ENCODE results near the gene TRIM54.

The TRIM54 gene

DNA sequence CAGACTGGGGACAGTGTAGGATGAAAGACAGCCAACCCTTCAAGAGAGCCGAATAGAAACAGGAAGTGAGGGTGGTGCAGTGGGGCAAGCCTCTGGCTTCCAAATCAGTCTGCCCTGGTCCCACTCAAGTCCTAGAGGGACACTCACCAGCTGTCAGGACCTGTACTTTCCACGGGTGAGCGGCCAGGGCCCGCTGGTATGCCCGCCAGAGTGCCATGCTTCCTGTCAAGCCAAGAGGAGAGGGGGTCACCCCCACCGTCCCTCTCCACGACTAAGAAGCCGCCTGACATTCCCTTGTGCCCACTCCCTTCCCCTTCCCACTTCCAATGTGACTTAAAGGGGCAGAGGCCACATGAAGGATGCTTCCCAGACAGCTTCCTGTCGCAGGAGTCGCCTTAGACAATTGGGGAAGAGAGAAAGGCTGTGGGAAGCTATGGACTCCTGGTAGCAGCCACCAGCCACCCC is 40.1 kb downstream of the TRIM54 start:
- Histone ChIP-seq H3K79me2 (ENCODE audit: insufficient read depth, low read length) (peaks cover 20% of the 10 kb centered on the region), H3K27me3 (ENCODE audit: insufficient read depth, low read length, poor library complexity, severe bottlenecking) (no peaks in the 10 kb centered on the region), H4K20me1 (ENCODE audit: insufficient read depth, low read length, poor library complexity, severe bottlenecking) (no peaks in the 10 kb centered on the region), H3K9me2 (replicated peaks; ENCODE audit: low read depth, low read length) (no peaks in the 10 kb centered on the region), H3K4me1 (ENCODE audit: insufficient read depth, low read length, poor library complexity, severe bottlenecking) (peaks cover 15% of the 10 kb centered on the region), H2AFZ (ENCODE audit: low read length) (peak overlapping the region; percentile 89; the same call in 1 of the 2 replicates), H3K36me3 (ENCODE audit: insufficient read depth, low read length) (peaks cover 16% of the 10 kb centered on the region; the same call in 1 of the 2 replicates), H3K4me2 (ENCODE audit: low read depth, low read length, poor library complexity, severe bottlenecking) (peak overlapping the region; percentile 88), H3K4me3 (ENCODE audit: low read length, poor library complexity, severe bottlenecking) (peak overlapping the region; percentile 96), H3K9ac (ENCODE audit: low read depth, low read length, poor library complexity, severe bottlenecking) (peak overlapping the region; percentile 94), H3K9me3 (ENCODE audit: insufficient read depth, low read depth, low read length) (no peaks in the 10 kb centered on the region), H3F3A (ENCODE audit: low read depth) (peaks cover 4% of the 10 kb centered on the region; the same call in 1 of the 2 replicates)
- TF ChIP-seq CTCF (conservative IDR thresholded peaks at IDR 0.05; ENCODE audit: low read length): no peak

GRCh38 chr2:27322766-27323595 is 40.8 kb downstream of the TRIM54 start, which contains the start of gene MPV17:
TSS of gene MPV17 (minus strand) at chr2:27323097. CDS start at chr2:27322517, 580 bp downstream.
- Histone ChIP-seq H3K4me1 (ENCODE audit: insufficient read depth, low read length, poor library complexity, severe bottlenecking) (peaks cover 15% of the 10 kb centered on the region), H3K27me3 (ENCODE audit: insufficient read depth, low read length, poor library complexity, severe bottlenecking) (no peaks in the 10 kb centered on the region), H3K9ac (ENCODE audit: low read depth, low read length, poor library complexity, severe bottlenecking) (peak within 1 kb of the TSS; percentile 94), H3K4me2 (ENCODE audit: low read depth, low read length, poor library complexity, severe bottlenecking) (peak within 1 kb of the TSS; percentile 88), H3K4me3 (ENCODE audit: low read length, poor library complexity, severe bottlenecking) (peak within 1 kb of the TSS; percentile 96), H4K20me1 (ENCODE audit: insufficient read depth, low read length, poor library complexity, severe bottlenecking) (no peaks in the 10 kb centered on the region), H3K9me3 (ENCODE audit: insufficient read depth, low read depth, low read length) (no peaks in the 10 kb centered on the region), H3K36me3 (ENCODE audit: insufficient read depth, low read length) (peaks cover 20% of the 10 kb centered on the region; the same call in 1 of the 2 replicates), H2AFZ (ENCODE audit: low read length) (peak within 1 kb of the TSS; percentile 89), H3K9me2 (replicated peaks; ENCODE audit: low read depth, low read length) (no peaks in the 10 kb centered on the region), H3K79me2 (ENCODE audit: insufficient read depth, low read length) (peaks cover 20% of the 10 kb centered on the region), H3F3A (ENCODE audit: low read depth) (peaks cover 4% of the 10 kb centered on the region; the same call in 1 of the 2 replicates)
- no peak for TF ChIP-seq CTCF (conservative IDR thresholded peaks at IDR 0.05; ENCODE audit: low read length)
- no peak for TF ChIP-seq EZH2phosphoT487 (IDR thresholded peaks at IDR 0.05; ENCODE audit: borderline replicate concordance)

DNA sequence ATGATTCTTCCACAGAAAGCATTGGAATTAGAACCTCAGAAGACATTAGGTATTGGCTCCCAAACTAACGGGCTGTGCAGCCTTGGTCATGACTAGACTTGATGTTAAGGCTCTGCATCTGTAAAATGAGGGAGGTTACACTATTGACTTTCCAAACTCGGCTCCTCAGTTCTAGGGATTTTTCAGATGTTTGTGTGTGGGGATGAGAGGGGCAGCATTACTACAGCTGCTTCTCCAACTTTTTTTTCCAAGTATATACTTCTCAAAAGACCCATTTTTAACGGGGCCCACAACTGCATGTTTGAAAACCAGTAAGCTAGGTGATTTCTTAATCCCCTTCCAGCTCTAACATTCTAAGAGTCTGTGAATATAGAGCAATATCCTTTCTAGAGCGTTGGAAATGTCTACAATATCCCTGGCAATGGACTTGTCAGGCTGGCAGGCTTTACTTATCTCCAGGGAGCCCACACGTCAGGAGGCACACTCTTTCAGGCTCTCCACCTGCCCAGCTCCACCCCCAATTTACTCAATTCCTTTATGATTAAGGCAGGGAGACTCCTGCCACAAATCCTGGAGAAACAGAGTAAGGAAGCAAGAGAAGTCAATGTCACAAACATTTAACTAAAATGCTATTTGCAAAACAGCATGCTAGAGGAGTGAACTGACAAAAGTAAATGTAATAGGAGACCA is 41.5 kb downstream of the TRIM54 start:
- H2AFZ ChIP-seq (ENCODE audit: low read length): peak overlapping the region; percentile 89; the same call in 1 of the 2 replicates
- peaks cover 28% of the 10 kb centered on the region; the same call in 1 of the 2 replicates for H3K36me3 ChIP-seq (ENCODE audit: insufficient read depth, low read length)
- H3K4me3 ChIP-seq (ENCODE audit: low read length, poor library complexity, severe bottlenecking): peak overlapping the region; percentile 96
- H3K27me3 ChIP-seq (ENCODE audit: insufficient read depth, low read length, poor library complexity, severe bottlenecking): no peaks in the 10 kb centered on the region
- peaks cover 15% of the 10 kb centered on the region for H3K4me1 ChIP-seq (ENCODE audit: insufficient read depth, low read length, poor library complexity, severe bottlenecking)
- H3K9ac ChIP-seq (ENCODE audit: low read depth, low read length, poor library complexity, severe bottlenecking): peak overlapping the region; percentile 94
- H3F3A ChIP-seq (ENCODE audit: low read depth): peaks cover 4% of the 10 kb centered on the region; the same call in 1 of the 2 replicates
- H3K9me2 ChIP-seq (replicated peaks; ENCODE audit: low read depth, low read length): no peaks in the 10 kb centered on the region
- no peak for TF ChIP-seq CTCF (conservative IDR thresholded peaks at IDR 0.05; ENCODE audit: low read length)
- no peak for TF ChIP-seq EZH2phosphoT487 (IDR thresholded peaks at IDR 0.05; ENCODE audit: borderline replicate concordance)
- peak overlapping the region; percentile 88 for H3K4me2 ChIP-seq (ENCODE audit: low read depth, low read length, poor library complexity, severe bottlenecking)
- H4K20me1 ChIP-seq (ENCODE audit: insufficient read depth, low read length, poor library complexity, severe bottlenecking): no peaks in the 10 kb centered on the region
- no peaks in the 10 kb centered on the region for H3K9me3 ChIP-seq (ENCODE audit: insufficient read depth, low read depth, low read length)
- H3K79me2 ChIP-seq (ENCODE audit: insufficient read depth, low read length): peaks cover 20% of the 10 kb centered on the region
